GM10847 (cell line): ENCODE results near the gene CUL7.

Experiments
- POLR2A ChIP-seq: IDR thresholded peaks from 2 replicates; pipeline ENCODE4 v1.6.1; 2011; ENCODE audit not compliant: insufficient read length; ENCODE audit errors: extremely low read depth

The CUL7 gene

GRCh38 chr6:43013843-43014433, 39.7 kb downstream of the CUL7 start, which contains the start of the genes KLHDC3 and MEA1:
Gene KLHDC3, plus strand, starts transcription at chr6:43014249. Its CDS starts 2,944 bp downstream, at chr6:43017193.
Gene MEA1, minus strand, starts transcription at chr6:43013946. Its CDS starts 133 bp downstream, at chr6:43013813.
- peak; percentile 26 for TF ChIP-seq POLR2A

GRCh38 chr6:43013097-43013842, 40.4 kb downstream of the CUL7 start:
- no peak for TF ChIP-seq POLR2A

- no peak for TF ChIP-seq POLR2A
These were observed 41.3 kb downstream of the CUL7 start for GRCh38 chr6:43012364-43012763.

- no peak for TF ChIP-seq POLR2A
These were observed 42.4 kb downstream of the CUL7 start for GRCh38 chr6:43011207-43011606.

- TF ChIP-seq POLR2A = no peak
These were observed 44.5 kb downstream of the CUL7 start for GRCh38 chr6:43009124-43009523.

GRCh38 chr6:43007126-43007525, 46.5 kb downstream of the CUL7 start:
- TF ChIP-seq POLR2A = no peak

- TF ChIP-seq POLR2A = no peak
These were observed 47.4 kb downstream of the CUL7 start for GRCh38 chr6:43006251-43006650.

- no peak for TF ChIP-seq POLR2A
These were observed 47.8 kb downstream of the CUL7 start for GRCh38 chr6:43005844-43006243.

GRCh38 chr6:43001843-43002242, 51.8 kb downstream of the CUL7 start:
- no peak for TF ChIP-seq POLR2A

- TF ChIP-seq POLR2A = no peak
These were observed 57.1 kb downstream of the CUL7 start for GRCh38 chr6:42996513-42996912.

GRCh38 chr6:42993445-42993844, 60.2 kb downstream of the CUL7 start:
- no peak for TF ChIP-seq POLR2A

GRCh38 chr6:42989923-42990322, 63.7 kb downstream of the CUL7 start:
- no peak for TF ChIP-seq POLR2A

GRCh38 chr6:42988486-42989020, 65.1 kb downstream of the CUL7 start:
- no peak for TF ChIP-seq POLR2A
